GM13977 (cell line): Measurements from ENCODE around the gene RAPH1.

Experiments used
- DNase-seq: peaks from one replicate; pipeline ENCODE4 v3.0.0; 2012; ENCODE audit warnings: low spot score
- CTCF ChIP-seq: IDR thresholded peaks from 2 replicates; pipeline ENCODE4 v1.5.1; 2012; ENCODE audit warnings: mild to moderate bottlenecking, control low read depth; ENCODE audit not compliant: insufficient read depth; ENCODE audit errors: extremely low read depth, missing control alignments
- in situ Hi-C: fragments of 300-500 bp; cut with MboI; formaldehyde crosslinking; loops from one replicate; pipeline ENCODE4 v1.12.0; 2022; ENCODE audit warnings: low sequenced_read_pairs, low pct_unique_long_range_greater_than_20kb, mixed read lengths, inconsistent platforms; ENCODE audit not compliant: unreplicated experiment

The RAPH1 gene

GRCh38 chr2:203455209-203455608, 79.9 kb downstream of the RAPH1 start:
- no peak for DNase-seq
- in situ Hi-C loops: loop anchor here (25.0 kb wide), 1 partner anchor 868 kb away; no protein-coding TSS in a partner anchor
- no peak for TF ChIP-seq CTCF

GRCh38 chr2:203453858-203454451, 81.1 kb downstream of the RAPH1 start:
- DNase-seq: peak; percentile 45
- in situ Hi-C loops: loop anchor here (25.0 kb wide), 1 partner anchor 867 kb away; no protein-coding TSS in a partner anchor
- peak; percentile 70 for TF ChIP-seq CTCF

DNA sequence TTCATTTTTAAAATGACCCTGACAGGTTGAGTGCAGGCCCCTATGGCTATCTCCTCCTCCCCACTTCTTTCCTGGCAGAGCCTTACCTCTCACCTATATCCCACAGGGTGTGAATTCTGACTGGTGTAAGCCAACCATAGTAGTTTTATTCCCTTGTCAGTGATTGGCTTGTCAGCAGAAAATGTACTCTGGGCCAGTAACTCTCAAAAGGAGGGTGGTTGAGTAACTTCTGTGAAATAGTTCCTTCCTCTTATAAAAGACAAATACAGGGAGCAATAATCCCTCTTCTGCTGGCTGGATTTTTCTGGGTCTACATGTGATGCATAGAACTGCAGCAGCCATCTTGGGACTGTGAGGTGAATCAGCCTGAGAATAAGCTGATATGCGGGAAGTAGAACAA, 83.4 kb downstream of the RAPH1 start:
- in situ Hi-C loops: loop anchor here (25.0 kb wide), 1 partner anchor 864 kb away; no protein-coding TSS in a partner anchor
- no peak for DNase-seq
- no peak for TF ChIP-seq CTCF

DNA sequence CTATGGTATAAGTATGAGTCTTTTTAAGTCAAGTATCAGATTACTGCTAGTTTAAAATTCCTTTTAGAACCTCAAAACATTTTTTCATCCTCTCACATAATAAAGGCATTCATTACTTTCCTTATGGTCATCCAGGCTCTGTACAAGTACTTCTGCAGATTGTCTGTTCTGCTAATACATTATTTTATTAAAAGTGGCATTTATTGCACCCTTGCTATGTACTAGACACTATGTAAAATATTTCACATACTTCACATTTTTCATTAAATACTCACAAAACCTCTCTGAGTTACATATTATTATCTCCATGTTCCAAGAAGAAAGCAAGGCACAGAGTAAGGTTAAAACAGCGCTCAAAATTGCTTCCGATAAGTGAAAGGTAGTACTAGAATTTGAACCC, 84.1 kb downstream of the RAPH1 start:
- in situ Hi-C loops: loop anchor here (25.0 kb wide), 1 partner anchor 864 kb away; no protein-coding TSS in a partner anchor
- DNase-seq: no peak
- no peak for TF ChIP-seq CTCF

DNA sequence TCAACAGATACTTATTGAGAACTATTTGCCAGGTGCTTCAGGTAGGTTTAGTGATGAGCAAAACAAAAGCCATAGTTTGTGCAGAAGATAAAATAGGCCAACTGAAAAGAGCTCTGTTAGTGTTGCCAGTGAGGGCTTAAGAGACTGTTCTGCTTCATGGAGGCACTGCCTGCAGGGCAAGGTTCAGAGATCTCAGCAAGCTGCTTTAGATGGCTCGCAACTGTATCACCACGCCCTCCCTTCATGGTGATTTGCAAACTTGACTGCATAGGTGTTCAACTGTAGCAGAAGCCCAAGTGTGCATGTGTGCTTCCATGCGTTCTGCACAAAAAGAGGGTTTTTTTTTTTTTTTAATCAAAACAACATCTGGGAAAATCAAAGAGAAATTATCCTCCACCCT, 84.5 kb downstream of the RAPH1 start:
- no peak for DNase-seq
- no peak for TF ChIP-seq CTCF
- in situ Hi-C loops: loop anchor here (25.0 kb wide), 1 partner anchor 863 kb away; no protein-coding TSS in a partner anchor

GRCh38 chr2:203446780-203447179, 88.3 kb downstream of the RAPH1 start:
- in situ Hi-C loops: no loop called here

More at GRCh38 chr2:203446780-203447179, 88.3 kb downstream of the RAPH1 start:
- no peak for TF ChIP-seq CTCF
- no peak for DNase-seq
